Mesothelial cell of epicardium (in vitro differentiated cells): ENCODE data around the gene DRC7. TPM values are rescaled to one million over a fixed set of nuclear protein-coding genes. Genes with fewer than 3 reads are reported as not detected.

Source experiments
- DNase-seq, 2 experiments: peaks; one replicate each; pipeline ENCODE4 v3.0.0; 2021; ENCODE audit warnings: low spot score in 2 of 2; ENCODE audit not compliant: unreplicated experiment in 2 of 2
- H3K27ac Mint-ChIP-seq: 2 replicates; pipeline ENCODE4 v1.8.0; 2021; ENCODE audit warnings: mixed read lengths
- H3K27me3 Mint-ChIP-seq: 2 replicates; pipeline ENCODE4 v1.8.0; 2021; ENCODE audit warnings: low read depth, mixed read lengths
- H3K36me3 Mint-ChIP-seq: 2 replicates; pipeline ENCODE4 v1.8.0; 2021; ENCODE audit warnings: mixed read lengths
- H3K4me1 Mint-ChIP-seq: 2 replicates; pipeline ENCODE4 v1.8.0; 2021; ENCODE audit warnings: mixed read lengths
- H3K4me3 Mint-ChIP-seq: 2 replicates; pipeline ENCODE4 v1.8.0; 2021; ENCODE audit warnings: mild to moderate bottlenecking, moderate library complexity, mixed read lengths
- H3K9me3 Mint-ChIP-seq: 2 replicates; pipeline ENCODE4 v1.8.0; 2021; ENCODE audit warnings: mixed read lengths
- CTCF ChIP-seq: fragments of 200-600 bp; sonication (generic); IDR thresholded peaks from one replicate; pipeline ENCODE4 v1.5.0; 2021; ENCODE audit warnings: antibody characterized with exemption; ENCODE audit not compliant: unreplicated experiment
- total RNA-seq: library from RNA; stranded (reverse); gene quantifications from 3 replicates; pipeline ENCODE4 v1.2.1, GENCODE V29; 2021

DRC7 gene
- total RNA-seq, 1 donor from 2014 or later, result not detected

GRCh38 chr16:57652695-57653471 is 41.7 kb upstream of the DRC7 start:
- Mint-ChIP-seq H3K9me3 (no peaks in the 10 kb centered on the region), H3K4me1 (peaks cover 7% of the 10 kb centered on the region), H3K27me3 (no peaks in the 10 kb centered on the region), H3K4me3 (no peak overlapping the region), H3K27ac (peak overlapping the region; percentile 61), H3K36me3 (peaks cover 3% of the 10 kb centered on the region)
- TF ChIP-seq CTCF, result no peak
- no peak for DNase-seq

- no peaks in the 10 kb centered on the region for H3K9me3 Mint-ChIP-seq
- DNase-seq, result no peak
- peaks cover 9% of the 10 kb centered on the region for H3K36me3 Mint-ChIP-seq
- TF ChIP-seq CTCF, result no peak
- H3K27ac Mint-ChIP-seq, result peak overlapping the region; percentile 61
- no peaks in the 10 kb centered on the region for H3K27me3 Mint-ChIP-seq
- H3K4me1 Mint-ChIP-seq, result peaks cover 7% of the 10 kb centered on the region
- H3K4me3 Mint-ChIP-seq, result no peak overlapping the region
These were observed 40.7 kb upstream of the DRC7 start for GRCh38 chr16:57653936-57654335.

- no peak for TF ChIP-seq CTCF
- Mint-ChIP-seq H3K9me3 (no peaks in the 10 kb centered on the region), H3K36me3 (peaks cover 9% of the 10 kb centered on the region), H3K27me3 (no peaks in the 10 kb centered on the region), H3K27ac (no peak overlapping the region), H3K4me3 (no peak overlapping the region), H3K4me1 (peaks cover 7% of the 10 kb centered on the region)
- DNase-seq, result no peak
These were observed 38.2 kb upstream of the DRC7 start for GRCh38 chr16:57656342-57656955.

GRCh38 chr16:57657228-57657627 is 37.4 kb upstream of the DRC7 start:
- Mint-ChIP-seq H3K9me3 (no peaks in the 10 kb centered on the region), H3K27ac (no peak overlapping the region), H3K4me1 (peaks cover 7% of the 10 kb centered on the region), H3K27me3 (no peaks in the 10 kb centered on the region), H3K36me3 (peaks cover 10% of the 10 kb centered on the region), H3K4me3 (no peak overlapping the region)
- no peak for DNase-seq
- no peak for TF ChIP-seq CTCF

- H3K36me3 Mint-ChIP-seq, result peaks cover 10% of the 10 kb centered on the region
- H3K9me3 Mint-ChIP-seq, result no peaks in the 10 kb centered on the region
- no peaks in the 10 kb centered on the region for H3K27me3 Mint-ChIP-seq
- H3K4me1 Mint-ChIP-seq, result peaks cover 7% of the 10 kb centered on the region
- no peak for DNase-seq
- H3K4me3 Mint-ChIP-seq, result no peak overlapping the region
- no peak for TF ChIP-seq CTCF
- no peak overlapping the region for H3K27ac Mint-ChIP-seq
These were observed 36.3 kb upstream of the DRC7 start for GRCh38 chr16:57658130-57658877.
